IPS-18c (cell line): ENCODE results near the gene KCNK18.
"Not testable (repeated sequence)": the region's sequence is repeated elsewhere in the genome, so short reads cannot be mapped to it uniquely, and the experiment has no call there.

Source experiments
- H3K4me3 ChIP-seq: 2 replicates; pipeline ENCODE4 v1.7.0; 2013; ENCODE audit warnings: low read depth, mild to moderate bottlenecking, low read length, moderate library complexity; ENCODE audit not compliant: insufficient read depth
- H3K9me3 ChIP-seq: one replicate; pipeline ENCODE4 v1.6.1; 2013; ENCODE audit warnings: mild to moderate bottlenecking, low read length, moderate library complexity; ENCODE audit not compliant: control insufficient read depth, insufficient read depth

KCNK18 gene

GRCh38 chr10:117167789-117168674 is 29.3 kb upstream of the KCNK18 start:
- Histone ChIP-seq H3K9me3 (no peaks in the 10 kb centered on the region), H3K4me3 (peak overlapping the region; percentile 61)

DNA sequence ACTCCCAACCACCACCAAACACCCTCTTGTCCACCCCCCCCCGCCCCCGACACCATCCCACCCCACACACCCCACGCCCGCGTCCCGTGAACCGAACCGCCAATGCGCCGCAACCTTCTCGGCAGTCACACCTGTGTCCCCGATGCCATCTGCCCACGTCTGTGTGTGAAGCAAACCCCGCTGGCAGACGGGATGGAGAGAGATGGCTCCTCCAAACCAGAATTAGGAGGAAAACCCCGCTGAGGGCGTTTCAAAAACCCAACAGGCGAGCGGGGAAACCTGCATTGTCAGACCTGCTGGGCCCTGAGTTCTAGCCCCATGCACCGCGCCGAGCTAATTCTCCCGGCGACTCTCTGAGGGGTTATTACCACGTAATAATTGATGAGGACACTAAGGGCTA is 28.6 kb upstream of the KCNK18 start:
- peak overlapping the region; percentile 61; the same call in 1 of the 2 replicates for H3K4me3 ChIP-seq
- no peaks in the 10 kb centered on the region for H3K9me3 ChIP-seq

DNA sequence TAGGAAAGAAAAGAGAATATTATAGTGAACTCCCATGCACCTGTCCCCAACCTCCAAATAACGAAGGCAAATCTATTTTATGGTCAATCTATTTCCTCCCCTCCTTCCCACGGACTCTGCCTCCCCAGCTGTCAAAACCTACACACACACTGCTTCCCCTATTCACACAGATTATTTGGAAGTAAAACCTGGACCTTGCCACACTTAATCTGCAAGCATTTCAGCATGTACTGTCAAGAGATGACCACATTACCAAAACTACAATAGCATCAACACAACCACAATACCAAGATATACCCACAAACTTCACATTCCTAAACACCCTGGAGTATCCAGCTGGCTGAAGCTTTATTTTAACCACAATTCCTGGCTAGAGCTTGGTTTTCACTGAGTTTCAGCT is 27.8 kb upstream of the KCNK18 start:
- H3K9me3 ChIP-seq, result no peaks in the 10 kb centered on the region
- no peak overlapping the region for H3K4me3 ChIP-seq

DNA sequence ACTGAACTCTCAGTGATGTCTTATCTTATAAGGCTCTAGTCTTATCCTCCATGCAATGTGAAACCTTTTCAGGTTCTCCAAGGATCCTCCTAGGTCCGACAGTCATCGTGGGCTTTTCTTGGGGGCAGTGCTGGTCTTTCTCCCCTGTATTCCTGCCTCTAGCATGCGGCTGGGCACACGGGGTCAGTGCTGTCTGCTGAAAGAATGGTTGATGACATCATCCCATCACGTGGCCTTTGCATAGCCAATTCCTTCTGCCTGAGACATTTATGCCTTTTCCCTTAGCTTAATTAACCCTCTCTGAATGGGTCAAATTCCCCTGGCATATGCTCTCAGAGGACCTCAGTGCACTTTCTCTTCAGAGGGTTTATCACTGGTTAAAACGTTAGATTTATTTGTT is 27.0 kb upstream of the KCNK18 start:
- Histone ChIP-seq H3K4me3 (no peak overlapping the region), H3K9me3 (no peaks in the 10 kb centered on the region)

GRCh38 chr10:117174439-117175214 is 22.7 kb upstream of the KCNK18 start:
- Histone ChIP-seq H3K4me3 (peak overlapping the region; percentile 53), H3K9me3 (no peaks in the 10 kb centered on the region)

DNA sequence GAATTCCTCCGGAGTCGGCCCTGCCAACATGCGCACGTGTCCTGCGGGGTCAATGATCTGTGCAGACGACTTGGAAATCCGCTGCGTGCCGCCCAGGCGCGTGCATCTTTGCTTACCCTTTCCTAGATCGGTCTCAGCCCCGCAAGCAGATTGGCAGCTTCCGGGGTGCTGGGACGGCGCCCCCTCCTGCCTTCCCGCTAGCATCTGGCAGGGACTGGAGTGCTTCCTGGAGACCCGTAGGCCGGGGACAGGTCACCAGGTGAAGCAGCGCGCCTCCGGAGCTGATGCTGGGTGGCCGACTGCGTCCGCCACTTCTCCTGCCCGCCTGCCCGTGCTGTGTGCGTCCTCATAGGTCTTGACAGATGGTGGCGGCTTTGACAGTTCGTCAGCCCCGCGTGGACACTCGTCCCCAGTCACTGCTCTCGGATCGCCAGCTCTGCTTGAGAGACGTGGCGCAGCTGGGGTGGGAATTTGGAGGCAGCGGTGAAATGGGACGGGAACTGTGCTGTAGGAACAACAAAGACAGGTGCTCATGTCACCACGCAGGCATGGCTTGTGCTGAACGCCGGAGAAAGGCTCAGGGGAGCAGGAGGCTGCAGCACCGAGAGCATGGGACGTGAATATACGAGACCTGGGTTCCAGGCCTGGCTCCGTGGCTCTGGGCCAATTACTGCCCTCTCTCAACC is 21.9 kb upstream of the KCNK18 start:
- H3K9me3 ChIP-seq, result no peaks in the 10 kb centered on the region
- peak overlapping the region; percentile 53 for H3K4me3 ChIP-seq

- peak overlapping the region; percentile 53; the same call in 1 of the 2 replicates for H3K4me3 ChIP-seq
- H3K9me3 ChIP-seq, result no peaks in the 10 kb centered on the region
Measured at GRCh38 chr10:117175901-117176534, 21.3 kb upstream of the KCNK18 start.

DNA sequence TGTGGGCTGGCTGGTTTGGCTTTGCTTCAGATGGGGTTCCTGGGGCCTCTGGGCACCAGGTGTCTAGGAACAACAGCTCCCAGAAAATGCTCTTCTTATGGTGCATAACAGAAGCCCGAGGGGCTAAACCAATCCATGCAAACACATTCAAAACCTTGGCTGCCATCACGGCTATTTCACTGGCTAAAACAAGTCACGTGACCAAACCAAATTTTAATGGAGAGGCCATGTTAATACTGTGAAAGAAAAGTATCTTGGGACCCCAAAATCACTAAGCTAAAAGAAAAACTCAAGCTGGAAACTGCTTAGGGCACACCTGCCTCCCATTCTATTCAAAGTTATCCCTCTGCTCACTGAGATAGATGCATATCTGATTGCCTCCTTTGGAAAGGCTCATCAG is 19.1 kb upstream of the KCNK18 start:
- Histone ChIP-seq H3K9me3 (no peaks in the 10 kb centered on the region), H3K4me3 (no peak overlapping the region)

DNA sequence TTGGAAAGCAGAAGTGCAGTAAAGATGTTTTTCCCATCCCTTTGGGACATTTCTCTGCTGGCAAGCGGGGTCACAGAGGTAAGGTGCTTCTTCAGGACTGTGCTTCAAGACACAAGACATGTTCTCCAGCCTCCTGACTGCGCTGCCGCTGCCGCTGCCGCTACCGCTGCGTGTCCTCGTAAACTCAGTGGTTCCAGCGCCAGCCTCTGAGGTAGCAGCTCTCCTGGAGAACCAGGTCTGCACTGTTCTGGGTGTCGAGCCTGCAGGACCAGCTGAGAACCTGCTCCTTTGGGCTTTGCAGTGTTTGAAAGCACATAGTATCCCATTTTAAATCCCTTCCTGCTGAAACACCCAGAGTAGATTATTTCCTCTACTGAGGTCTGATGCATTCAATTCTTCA is 13.0 kb upstream of the KCNK18 start:
- Histone ChIP-seq H3K9me3 (no peaks in the 10 kb centered on the region), H3K4me3 (no peak overlapping the region)

DNA sequence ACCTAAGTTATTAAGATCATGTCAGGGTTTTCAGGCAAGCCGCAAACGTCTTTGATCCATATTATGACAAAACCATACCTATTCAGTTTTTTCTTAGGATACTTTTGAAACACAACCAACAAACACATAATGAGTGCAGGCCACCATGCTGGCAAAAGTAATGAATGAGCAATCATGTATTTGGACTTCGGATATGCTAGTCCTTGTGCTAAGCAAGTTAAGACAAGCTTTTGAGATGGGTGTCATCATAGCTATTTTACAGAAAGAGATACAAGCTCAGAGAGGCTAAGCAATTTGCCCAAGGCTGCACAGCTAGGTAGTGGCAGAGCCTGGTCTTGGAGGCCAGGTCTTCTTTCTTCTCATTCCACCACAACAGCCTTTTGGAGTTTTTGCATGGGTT is 12.5 kb upstream of the KCNK18 start:
- Histone ChIP-seq H3K4me3 (no peak overlapping the region), H3K9me3 (no peaks in the 10 kb centered on the region)

- H3K9me3 ChIP-seq, H3K4me3 ChIP-seq: not testable (repeated sequence)
Measured at GRCh38 chr10:117185817-117186216, 11.5 kb upstream of the KCNK18 start.

GRCh38 chr10:117186832-117187615 is 10.3 kb upstream of the KCNK18 start:
- no peaks in the 10 kb centered on the region for H3K9me3 ChIP-seq
- no peak overlapping the region for H3K4me3 ChIP-seq

DNA sequence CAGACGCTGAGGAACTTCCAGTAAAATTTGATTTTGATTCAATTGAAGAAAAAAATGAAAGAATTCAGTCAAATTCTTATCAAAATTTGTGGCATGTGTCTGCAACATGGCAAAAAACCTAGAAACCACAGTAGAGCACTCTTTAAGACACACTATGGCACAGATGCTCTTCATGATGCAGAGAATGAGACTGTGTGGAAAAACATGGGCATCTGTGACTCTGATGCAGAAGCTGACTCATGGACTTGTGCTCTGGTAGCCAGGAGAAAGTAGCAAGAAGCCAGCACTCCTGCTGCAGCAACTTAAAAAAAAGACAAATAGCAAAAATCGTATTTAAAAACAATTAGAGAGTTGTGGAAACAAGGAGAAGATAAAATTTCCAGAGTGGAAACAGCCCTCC is 8.9 kb upstream of the KCNK18 start:
- H3K9me3 ChIP-seq, result no peaks in the 10 kb centered on the region
- no peak overlapping the region for H3K4me3 ChIP-seq

DNA sequence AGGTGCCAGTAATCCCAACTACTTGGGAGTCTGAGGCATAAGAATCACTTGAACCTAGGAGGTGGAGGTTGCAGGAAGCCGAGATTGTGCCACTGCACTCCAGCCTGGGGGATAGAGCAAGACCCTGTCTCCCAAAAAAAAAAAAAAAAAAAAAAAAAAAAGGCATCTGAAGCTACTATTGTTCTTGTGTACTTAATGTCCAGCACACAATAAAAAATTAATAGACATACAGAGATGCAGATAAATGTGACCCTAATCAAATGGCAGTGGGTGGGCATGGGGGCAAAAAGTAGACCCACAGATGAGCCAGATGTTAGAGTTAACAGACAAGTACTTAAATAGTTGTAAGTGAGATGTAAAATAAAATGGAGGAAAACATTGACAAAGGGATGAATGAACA is 7.7 kb upstream of the KCNK18 start:
- no peaks in the 10 kb centered on the region for H3K9me3 ChIP-seq
- no peak overlapping the region for H3K4me3 ChIP-seq

GRCh38 chr10:117198088-117198487 is 799 bp downstream of the KCNK18 start:
- no peaks in the 10 kb centered on the region for H3K9me3 ChIP-seq
- no peak overlapping the region for H3K4me3 ChIP-seq

DNA sequence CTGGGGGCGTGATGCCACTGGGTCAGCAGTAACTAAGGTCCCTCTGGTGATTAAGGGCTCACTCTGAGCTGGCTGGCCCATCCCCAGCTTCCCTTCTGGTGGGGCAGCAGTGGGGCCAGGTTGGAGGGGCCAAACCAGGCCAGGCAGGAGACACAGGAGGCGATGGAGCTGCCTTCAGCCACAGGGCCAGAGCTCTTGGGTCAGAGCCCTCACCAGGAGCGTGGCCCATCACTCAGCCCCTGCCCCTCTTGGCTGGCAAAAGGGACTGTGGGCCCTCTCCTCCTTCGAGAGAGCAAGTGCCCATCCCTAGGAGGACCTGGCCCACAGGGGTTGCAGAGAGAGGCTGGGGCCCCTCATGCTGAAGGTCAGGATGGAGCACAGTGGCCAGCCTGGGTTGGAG is 4.5 kb downstream of the KCNK18 start:
- H3K9me3 ChIP-seq, result no peaks in the 10 kb centered on the region
- H3K4me3 ChIP-seq, result no peak overlapping the region

DNA sequence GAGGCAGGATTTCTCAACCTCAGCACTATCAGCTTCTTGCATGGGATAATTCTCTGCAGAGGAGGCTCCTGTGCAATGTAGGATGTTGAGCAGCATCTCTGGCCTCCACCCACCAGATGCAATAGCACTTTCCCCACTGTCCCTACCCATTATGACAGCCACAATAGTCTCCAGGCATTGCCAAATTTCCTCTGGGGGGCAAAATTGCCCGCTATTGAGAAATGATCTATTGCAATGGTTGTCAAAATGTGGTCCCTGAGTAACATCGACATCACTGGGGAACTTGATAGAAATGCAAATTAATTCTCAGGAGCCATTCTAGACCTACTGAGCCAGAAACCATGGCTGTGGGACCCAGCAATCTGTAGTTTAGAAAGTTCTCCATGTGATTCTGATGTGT is 7.0 kb downstream of the KCNK18 start:
- Histone ChIP-seq H3K9me3 (no peaks in the 10 kb centered on the region), H3K4me3 (no peak overlapping the region)
